Neutrophil (primary cell): ENCODE data around the gene COQ9.

Source experiments
- H3K27ac ChIP-seq: fragments of 200-600 bp; sonication (generic); 2 replicates; pipeline ENCODE4 v1.5.1; 2016; ENCODE audit warnings: mild to moderate bottlenecking, moderate library complexity
- H3K27me3 ChIP-seq: fragments of 200-600 bp; sonication (generic); 2 replicates; pipeline ENCODE4 v1.6.0; 2016; ENCODE audit warnings: mild to moderate bottlenecking
- H3K36me3 ChIP-seq: fragments of 200-600 bp; sonication (generic); 2 replicates; pipeline ENCODE4 v1.5.1; 2017
- H3K4me1 ChIP-seq, 2 experiments: fragments of 200-600 bp in 1 of 2; sonication (generic) in 1 of 2; 1 replicate in 1 of 2; 2 replicates in 1 of 2; pipeline versions ENCODE4 v1.5.1 to v1.6.1; 2013 to 2016; ENCODE audit warnings: low read depth in 1 of 2, low read length in 1 of 2, mild to moderate bottlenecking in 1 of 2, moderate library complexity in 1 of 2; ENCODE audit not compliant: control insufficient read depth in 1 of 2, insufficient read depth in 1 of 2
- H3K4me3 ChIP-seq, 2 experiments: fragments of 200-600 bp in 1 of 2; sonication (generic) in 1 of 2; 1 replicate in 1 of 2; 2 replicates in 1 of 2; pipeline ENCODE4 v1.5.1; 2013 to 2016; ENCODE audit warnings: low read depth in 1 of 2, low read length in 1 of 2, mild to moderate bottlenecking in 1 of 2, moderate library complexity in 1 of 2
- H3K9me3 ChIP-seq: fragments of 200-600 bp; sonication (generic); 2 replicates; pipeline ENCODE4 v1.5.1; 2016
- CTCF ChIP-seq: fragments of 200-600 bp; sonication (generic); IDR thresholded peaks from 2 replicates; pipeline ENCODE4 v1.5.1; 2016; ENCODE audit warnings: antibody characterized with exemption

COQ9 gene

GRCh38 chr16:57470711-57471110, 23.4 kb downstream of the COQ9 start:
- Histone ChIP-seq H3K4me1 (peaks cover 51 to 65% of the 10 kb centered on the region in 2 experiments), H3K9me3 (no peaks in the 10 kb centered on the region), H3K27me3 (no peaks in the 10 kb centered on the region), H3K4me3 (peak overlapping the region; percentile 5 to 16), H3K27ac (peak overlapping the region; percentile 80), H3K36me3 (peaks cover 60% of the 10 kb centered on the region)
- no peak for TF ChIP-seq CTCF

GRCh38 chr16:57471209-57471608, 23.9 kb downstream of the COQ9 start:
- peak overlapping the region; percentile 80 for H3K27ac ChIP-seq
- H3K4me1 ChIP-seq: peaks cover 56 to 70% of the 10 kb centered on the region in 2 experiments
- H3K9me3 ChIP-seq: no peaks in the 10 kb centered on the region
- H3K4me3 ChIP-seq: peak overlapping the region in 1 of 2 experiments; percentile 16
- H3K27me3 ChIP-seq: no peaks in the 10 kb centered on the region
- H3K36me3 ChIP-seq: peaks cover 57% of the 10 kb centered on the region
- no peak for TF ChIP-seq CTCF

- peaks cover 2% of the 10 kb centered on the region for H3K27me3 ChIP-seq
- no peaks in the 10 kb centered on the region for H3K9me3 ChIP-seq
- H3K4me1 ChIP-seq: peaks cover 57 to 75% of the 10 kb centered on the region in 2 experiments
- peaks cover 48% of the 10 kb centered on the region for H3K36me3 ChIP-seq
- TF ChIP-seq CTCF: no peak
- H3K4me3 ChIP-seq: no peak overlapping the region
- H3K27ac ChIP-seq: peak overlapping the region; percentile 80
Measured at GRCh38 chr16:57471852-57472664, 24.8 kb downstream of the COQ9 start.

GRCh38 chr16:57472665-57473060, 25.4 kb downstream of the COQ9 start:
- Histone ChIP-seq H3K27me3 (peaks cover 8% of the 10 kb centered on the region), H3K36me3 (peaks cover 42% of the 10 kb centered on the region)

GRCh38 chr16:57473176-57473840, 26.0 kb downstream of the COQ9 start:
- no peak for TF ChIP-seq CTCF
- peaks cover 36% of the 10 kb centered on the region for H3K36me3 ChIP-seq
- H3K9me3 ChIP-seq: no peaks in the 10 kb centered on the region
- H3K4me3 ChIP-seq: no peak overlapping the region
- peak overlapping the region; percentile 80 for H3K27ac ChIP-seq
- peaks cover 57 to 75% of the 10 kb centered on the region in 2 experiments for H3K4me1 ChIP-seq
- H3K27me3 ChIP-seq: peaks cover 15% of the 10 kb centered on the region

More at GRCh38 chr16:57472665-57473060, 25.4 kb downstream of the COQ9 start:
- no peak for TF ChIP-seq CTCF
- Histone ChIP-seq H3K4me1 (peaks cover 57 to 75% of the 10 kb centered on the region in 2 experiments), H3K9me3 (no peaks in the 10 kb centered on the region), H3K27ac (peak overlapping the region; percentile 80), H3K4me3 (no peak overlapping the region)
